Renal pelvis (tissue), 12 donors: Measurements from ENCODE around the gene ZNF136. TPM values are rescaled to one million over a fixed set of nuclear protein-coding genes. Genes with fewer than 3 reads are reported as not detected.

Source experiments
- DNase-seq: peaks from one replicate; pipeline ENCODE4 v3.0.0-alpha.2; 2013
- long read RNA-seq, 16 experiments: transcript quantifications; one replicate each; lab custom pipeline, GENCODE V29; 2026
- polyA plus RNA-seq, 3 donors: library from polyadenylated mRNA; unstranded; fragments of 120-200 nt; gene quantifications; one replicate each; pipeline ENCODE4 v1.2.1, GENCODE V29; 2013; ENCODE audit not compliant: insufficient read length in 3 of 3

Gene ZNF136
- polyA plus RNA-seq, result 10 to 100 TPM; 13.5 to 19.5 (median 17.1) TPM
- long read RNA-seq, donor 1, partial matches to known transcripts, result 0 of 5 reads
- long read RNA-seq, donor 1, other reads (novel, unspliced or antisense), result 0 of 5 reads
- long read RNA-seq, donor 2, partial matches to known transcripts, result 0 of 3 reads
- long read RNA-seq, donor 2, other reads (novel, unspliced or antisense), result 0 of 3 reads
- long read RNA-seq, donor 3, partial matches to known transcripts, result 0 of 4 reads
- long read RNA-seq, donor 3, other reads (novel, unspliced or antisense), result 0 of 4 reads
- long read RNA-seq, donor 4, partial matches to known transcripts, result 0 of 4 reads
- long read RNA-seq, donor 4, other reads (novel, unspliced or antisense), result 0 of 4 reads
- long read RNA-seq, donor 5, transcript ZNF136-201 (4 exons, 3,643 nt), result major isoform, 5 of 5 reads
- long read RNA-seq, donor 5, partial matches to known transcripts, result 0 of 5 reads
- long read RNA-seq, donor 5, other reads (novel, unspliced or antisense), result 0 of 5 reads
- long read RNA-seq, donor 6, partial matches to known transcripts, result 0 of 1 reads
- long read RNA-seq, donor 6, other reads (novel, unspliced or antisense), result 0 of 1 reads
- long read RNA-seq, donor 7, partial matches to known transcripts, result 6 of 6 reads
- long read RNA-seq, donor 7, other reads (novel, unspliced or antisense), result 0 of 6 reads
- long read RNA-seq, donor 8, partial matches to known transcripts, result 0 of 1 reads
- long read RNA-seq, donor 8, other reads (novel, unspliced or antisense), result 0 of 1 reads
- long read RNA-seq, donor 9, partial matches to known transcripts, result 0 of 4 reads
- long read RNA-seq, donor 9, other reads (novel, unspliced or antisense), result 0 of 4 reads
- long read RNA-seq, donor 10, partial matches to known transcripts, result 0 of 3 reads
- long read RNA-seq, donor 10, other reads (novel, unspliced or antisense), result 0 of 3 reads
- long read RNA-seq, donor 11, partial matches to known transcripts, result 0 of 2 reads
- long read RNA-seq, donor 11, other reads (novel, unspliced or antisense), result 0 of 2 reads
- long read RNA-seq, donor 12, transcript ZNF136-201 (4 exons, 3,643 nt), result major isoform, 7 of 9 reads
- long read RNA-seq, donor 12, partial matches to known transcripts, result 0 of 9 reads
- long read RNA-seq, donor 12, other reads (novel, unspliced or antisense), result 0 of 9 reads
- long read RNA-seq, donor 13, partial matches to known transcripts, result 0 of 4 reads
- long read RNA-seq, donor 13, other reads (novel, unspliced or antisense), result 0 of 4 reads
- long read RNA-seq, donor 14, result 0 reads
- long read RNA-seq, donor 15, result 0 reads
- long read RNA-seq, donor 16, transcript ZNF136-201 (4 exons, 3,643 nt), result major isoform, 8 of 8 reads
- long read RNA-seq, donor 16, partial matches to known transcripts, result 0 of 8 reads
- long read RNA-seq, donor 16, other reads (novel, unspliced or antisense), result 0 of 8 reads

- peak; percentile 95 for DNase-seq
These were observed at the start of gene ZNF136 for GRCh38 chr19:12162882-12163806. TSS of gene ZNF136 (plus strand) at chr19:12163096. CDS start at chr19:12163204, 108 bp downstream.

- DNase-seq, result no peak
These were observed 49.8 kb upstream of the ZNF136 start for GRCh38 chr19:12113121-12113520.

GRCh38 chr19:12117201-12117970, 45.5 kb upstream of the ZNF136 start:
- DNase-seq, result no peak

- DNase-seq, result no peak
These were observed 36.2 kb upstream of the ZNF136 start for GRCh38 chr19:12126707-12127106.

- DNase-seq, result no peak
These were observed 29.8 kb upstream of the ZNF136 start for GRCh38 chr19:12133069-12133468.

GRCh38 chr19:12137221-12137940, 25.5 kb upstream of the ZNF136 start:
- DNase-seq, result no peak

- no peak for DNase-seq
These were observed 23.6 kb upstream of the ZNF136 start for GRCh38 chr19:12139269-12139668.

GRCh38 chr19:12139885-12140544, 22.9 kb upstream of the ZNF136 start, which contains the start of gene ZNF20:
TSS of gene ZNF20 (minus strand) at chr19:12140350. CDS start at chr19:12140182, 168 bp downstream.
- peak; percentile 97 for DNase-seq

- DNase-seq, result peak; percentile 85
These were observed 22.1 kb upstream of the ZNF136 start for GRCh38 chr19:12140545-12141404.

GRCh38 chr19:12141405-12141736, 21.5 kb upstream of the ZNF136 start:
- DNase-seq, result no peak

- no peak for DNase-seq
These were observed 17.5 kb upstream of the ZNF136 start for GRCh38 chr19:12145348-12145747.

GRCh38 chr19:12155324-12155860, 7.5 kb upstream of the ZNF136 start:
- no peak for DNase-seq

GRCh38 chr19:12156223-12157058, 6.5 kb upstream of the ZNF136 start, which contains the start of gene ZNF625:
TSS of gene ZNF625 (minus strand) at chr19:12156734. CDS start at chr19:12156558, 176 bp downstream.
- DNase-seq, result peak; percentile 94

- DNase-seq, result no peak
These were observed 3.0 kb upstream of the ZNF136 start for GRCh38 chr19:12159773-12160414.

- DNase-seq, result no peak
These were observed 399 bp upstream of the ZNF136 start for GRCh38 chr19:12162513-12162881.
